ENCODE results near the gene AKAP13. TPM values are rescaled to one million over a fixed set of nuclear protein-coding genes. Genes with fewer than 3 reads are reported as not detected.
"Not testable (repeated sequence)": the region's sequence is repeated elsewhere in the genome, so short reads cannot be mapped to it uniquely, and the experiment has no call there.

AKAP13 gene
- total RNA-seq, 4 donors from 2014 or later: 57.3 to 178 (median 81.5) TPM

DNA sequence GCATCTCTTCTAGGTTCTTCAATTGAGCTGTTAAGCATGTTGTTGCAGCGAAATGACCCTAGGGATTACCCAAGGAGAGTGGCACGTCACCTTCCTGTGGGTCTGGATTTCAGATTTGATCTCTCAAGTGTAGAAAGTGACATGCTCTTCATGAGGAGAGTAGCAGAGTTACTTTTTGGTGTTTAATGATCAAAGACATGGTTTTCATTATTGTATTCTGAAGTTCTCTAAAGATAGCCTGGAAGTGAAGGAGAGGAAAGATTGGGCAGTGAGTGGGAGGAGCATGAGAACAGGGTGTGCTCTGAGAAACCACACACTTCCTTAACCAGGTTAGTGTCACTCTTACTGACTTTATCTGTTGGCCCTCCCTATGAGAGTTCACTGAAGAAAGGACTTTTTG is 153.6 kb downstream of the AKAP13 start:
- TF ChIP-seq, protein P1, sequence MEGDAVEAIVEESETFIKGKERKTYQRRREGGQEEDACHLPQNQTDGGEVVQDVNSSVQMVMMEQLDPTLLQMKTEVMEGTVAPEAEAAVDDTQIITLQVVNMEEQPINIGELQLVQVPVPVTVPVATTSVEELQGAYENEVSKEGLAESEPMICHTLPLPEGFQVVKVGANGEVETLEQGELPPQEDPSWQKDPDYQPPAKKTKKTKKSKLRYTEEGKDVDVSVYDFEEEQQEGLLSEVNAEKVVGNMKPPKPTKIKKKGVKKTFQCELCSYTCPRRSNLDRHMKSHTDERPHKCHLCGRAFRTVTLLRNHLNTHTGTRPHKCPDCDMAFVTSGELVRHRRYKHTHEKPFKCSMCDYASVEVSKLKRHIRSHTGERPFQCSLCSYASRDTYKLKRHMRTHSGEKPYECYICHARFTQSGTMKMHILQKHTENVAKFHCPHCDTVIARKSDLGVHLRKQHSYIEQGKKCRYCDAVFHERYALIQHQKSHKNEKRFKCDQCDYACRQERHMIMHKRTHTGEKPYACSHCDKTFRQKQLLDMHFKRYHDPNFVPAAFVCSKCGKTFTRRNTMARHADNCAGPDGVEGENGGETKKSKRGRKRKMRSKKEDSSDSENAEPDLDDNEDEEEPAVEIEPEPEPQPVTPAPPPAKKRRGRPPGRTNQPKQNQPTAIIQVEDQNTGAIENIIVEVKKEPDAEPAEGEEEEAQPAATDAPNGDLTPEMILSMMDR (IDR thresholded peaks at IDR 0.05): no peak
- no peak for TF ChIP-seq POLR2A (IDR thresholded peaks at IDR 0.05)
- 76 to 82% methylated on average over 2 of the region's 2 CpGs for WGBS, 2 donors
- Histone ChIP-seq H3K27me3 (no peaks in the 10 kb centered on the region), H3K4me3 (no peak overlapping the region), H3K4me1 (peaks cover 0 to 19% (median 0%) of the 10 kb centered on the region in 3 donors), H3K27ac (peak overlapping the region in 3 of 4 donors; percentile 14 to 30 (median 26)), H3K9me3 (no peaks in the 10 kb centered on the region), H3K36me3 (peaks cover 0 to 53% (median 0%) of the 10 kb centered on the region in 3 donors)
- intact Hi-C loops (cut with DNase I): no loop called here
- no peak for DNase-seq

DNA sequence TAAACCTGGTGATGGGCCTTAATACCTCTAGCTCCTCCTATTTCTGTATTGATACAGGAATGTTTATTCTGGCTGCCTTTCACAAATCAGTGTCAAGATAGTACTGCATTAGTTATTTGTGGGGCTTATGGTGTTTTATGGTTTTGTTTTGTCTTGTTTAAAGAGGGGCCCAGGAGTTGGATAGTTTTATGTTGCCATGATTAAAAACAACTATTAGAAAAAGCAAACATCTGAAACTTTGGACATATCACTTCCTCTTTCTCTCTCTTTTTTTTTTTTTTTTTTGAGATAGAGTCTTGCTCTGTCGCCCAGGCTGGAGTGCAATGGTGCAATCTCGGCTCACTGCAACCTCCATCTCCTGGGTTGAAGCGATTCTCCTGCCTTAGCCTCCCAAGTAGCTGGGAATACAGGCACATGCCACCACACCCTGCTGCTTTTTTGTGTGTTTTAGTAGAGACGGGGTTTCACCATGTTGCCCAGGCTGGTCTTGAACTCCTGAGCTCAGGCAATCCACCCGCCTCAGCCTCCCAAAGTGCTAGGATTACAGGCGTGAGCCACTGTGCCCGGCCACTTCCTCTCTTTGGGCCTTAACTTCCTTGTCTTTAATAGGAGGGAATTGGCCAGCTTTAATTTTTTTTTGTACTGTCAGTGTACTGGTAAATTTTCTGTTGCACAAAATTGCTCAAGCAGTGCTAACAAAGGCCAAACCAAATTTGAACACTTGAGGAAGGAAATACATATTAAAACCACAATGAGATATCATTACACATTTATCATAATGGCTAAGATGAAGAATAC is 155.3 kb downstream of the AKAP13 start:
- DNase-seq; intact Hi-C loops (cut with DNase I); H3K9me3 ChIP-seq; H3K4me3 ChIP-seq; H3K27me3 ChIP-seq: not testable (repeated sequence)
- H3K4me1 ChIP-seq: peaks cover 0 to 30% (median 0%) of the 10 kb centered on the region in 3 donors
- WGBS, 2 donors: 78 to 85% methylated on average over 4 to 7 of the region's 7 CpGs
- H3K36me3 ChIP-seq: peaks cover 0 to 36% (median 0%) of the 10 kb centered on the region in 3 donors
- peak overlapping the region in 1 of 4 donors; percentile 26 for H3K27ac ChIP-seq

- intact Hi-C loops (cut with DNase I): no loop called here
- DNase-seq: no peak
- Histone ChIP-seq H3K36me3 (peaks cover 0 to 32% (median 0%) of the 10 kb centered on the region in 3 donors), H3K4me3 (no peak overlapping the region), H3K27me3 (no peaks in the 10 kb centered on the region), H3K4me1 (peaks cover 0 to 35% (median 0%) of the 10 kb centered on the region in 3 donors), H3K9me3 (no peaks in the 10 kb centered on the region), H3K27ac (no peak overlapping the region)
- WGBS, 2 donors: 57 to 63% methylated on average over 4 of the region's 4 CpGs
- TF ChIP-seq POLR2A (IDR thresholded peaks at IDR 0.05): no peak
- TF ChIP-seq, protein P1 (IDR thresholded peaks at IDR 0.05): no peak
Measured at GRCh38 chr15:85536341-85536740, 155.9 kb downstream of the AKAP13 start.

GRCh38 chr15:85539491-85539890 is 159.1 kb downstream of the AKAP13 start:
- TF ChIP-seq, protein P1 (IDR thresholded peaks at IDR 0.05): no peak
- TF ChIP-seq POLR2A (IDR thresholded peaks at IDR 0.05): no peak
- peaks cover 25 to 57% (median 25%) of the 10 kb centered on the region in 3 donors for H3K4me1 ChIP-seq

GRCh38 chr15:85540085-85540797 is 159.8 kb downstream of the AKAP13 start:
- peaks cover 0 to 7% (median 0%) of the 10 kb centered on the region in 3 donors for H3K36me3 ChIP-seq
- H3K4me1 ChIP-seq: peaks cover 25 to 64% (median 29%) of the 10 kb centered on the region in 3 donors
- no peak for DNase-seq
- no peak overlapping the region for H3K4me3 ChIP-seq
- no peak for TF ChIP-seq POLR2A (IDR thresholded peaks at IDR 0.05)
- TF ChIP-seq, protein P1 (IDR thresholded peaks at IDR 0.05): no peak
- no peaks in the 10 kb centered on the region for H3K9me3 ChIP-seq
- no peaks in the 10 kb centered on the region for H3K27me3 ChIP-seq
- H3K27ac ChIP-seq: no peak overlapping the region
- intact Hi-C loops (cut with DNase I): no loop called here
- WGBS, 2 donors: 86 to 89% methylated on average over 5 to 6 of the region's 6 CpGs

More at GRCh38 chr15:85539491-85539890, 159.1 kb downstream of the AKAP13 start:
- Histone ChIP-seq H3K27me3 (no peaks in the 10 kb centered on the region), H3K36me3 (peaks cover 0 to 9% (median 0%) of the 10 kb centered on the region in 3 donors), H3K27ac (no peak overlapping the region), H3K4me3 (no peak overlapping the region), H3K9me3 (no peaks in the 10 kb centered on the region)
- intact Hi-C loops (cut with DNase I): no loop called here
- no peak for DNase-seq

All from esophagus squamous epithelium (tissue), 5 donors.